HG03558 (cell line): ENCODE data around the gene SMNDC1.

Source experiments
- ATAC-seq: cut with Tn5 transposase; IDR thresholded peaks from one replicate; pipeline ENCODE4 v1.9.1; 2021; ENCODE audit warnings: moderate number of reproducible peaks; ENCODE audit not compliant: unreplicated experiment; ENCODE audit errors: extremely low read depth

The SMNDC1 gene

GRCh38 chr10:110330675-110331074, 26.0 kb upstream of the SMNDC1 start:
- ATAC-seq: no peak

DNA sequence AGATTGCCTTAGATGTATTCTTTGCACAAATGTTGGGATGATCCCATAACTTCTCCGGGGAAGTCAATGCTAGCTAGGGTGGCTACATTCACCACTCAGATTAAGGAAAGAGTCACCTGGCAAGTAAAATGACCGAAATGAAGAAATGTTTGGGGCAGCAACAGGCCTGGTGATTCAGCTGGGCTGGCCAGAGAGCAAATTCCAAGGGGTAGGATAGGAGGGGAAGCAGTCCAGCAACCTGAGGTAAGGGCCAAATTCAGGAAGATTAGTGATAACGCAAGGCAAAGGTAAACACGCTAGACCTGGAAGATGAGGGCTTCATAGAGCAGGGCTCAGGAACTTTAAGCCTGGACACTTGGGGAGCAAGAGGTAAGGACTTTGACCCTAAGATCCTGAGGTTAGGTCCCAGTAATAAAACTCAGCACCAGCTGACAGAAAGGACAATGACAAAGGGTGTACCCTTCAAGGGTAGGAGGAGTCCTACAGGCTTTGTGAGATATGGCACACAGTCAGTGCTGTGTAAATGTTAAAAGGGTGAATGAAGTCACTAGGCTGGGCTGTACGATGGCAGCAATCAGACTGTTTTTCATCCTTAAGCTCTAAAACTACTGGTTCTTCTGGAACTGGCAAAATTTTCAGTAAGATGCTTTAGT, 22.7 kb upstream of the SMNDC1 start:
- no peak for ATAC-seq

DNA sequence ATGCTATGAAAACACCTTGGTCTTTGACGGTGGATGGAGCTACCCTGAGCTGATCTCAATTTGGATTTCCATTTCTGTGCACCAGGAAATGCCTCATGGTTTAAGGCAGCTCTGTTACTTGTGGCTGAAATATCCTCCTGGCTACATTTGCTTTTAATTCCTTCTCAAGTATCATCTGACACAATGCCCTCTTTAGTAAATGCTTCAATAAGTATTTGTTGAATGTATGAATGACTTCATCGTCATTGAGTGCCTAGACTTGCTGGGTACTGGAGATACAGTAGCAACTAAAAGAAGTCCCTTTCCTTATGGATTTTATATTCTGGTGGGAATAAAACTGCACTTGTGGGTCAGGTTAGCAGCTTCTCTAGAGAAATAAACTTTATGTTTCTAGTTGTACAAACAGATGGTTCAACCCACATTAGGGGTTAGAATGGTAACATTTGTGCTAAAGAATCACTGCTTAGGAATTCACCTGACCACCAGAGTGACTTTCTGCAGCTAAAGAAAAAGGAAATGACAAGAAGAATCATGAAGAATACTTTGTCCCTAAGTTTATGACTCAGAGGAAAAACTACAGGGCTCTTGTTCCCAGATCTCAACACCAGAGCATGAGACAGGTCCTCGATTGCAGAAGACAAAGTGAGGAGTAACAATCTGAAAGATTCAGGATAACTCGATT, 21.8 kb upstream of the SMNDC1 start:
- no peak for ATAC-seq

GRCh38 chr10:110324805-110325280, 20.1 kb upstream of the SMNDC1 start:
- no peak for ATAC-seq

- ATAC-seq: peak; percentile 35
These were observed 19.6 kb upstream of the SMNDC1 start for GRCh38 chr10:110324201-110324804.

GRCh38 chr10:110323503-110323902, 18.8 kb upstream of the SMNDC1 start:
- ATAC-seq: no peak

DNA sequence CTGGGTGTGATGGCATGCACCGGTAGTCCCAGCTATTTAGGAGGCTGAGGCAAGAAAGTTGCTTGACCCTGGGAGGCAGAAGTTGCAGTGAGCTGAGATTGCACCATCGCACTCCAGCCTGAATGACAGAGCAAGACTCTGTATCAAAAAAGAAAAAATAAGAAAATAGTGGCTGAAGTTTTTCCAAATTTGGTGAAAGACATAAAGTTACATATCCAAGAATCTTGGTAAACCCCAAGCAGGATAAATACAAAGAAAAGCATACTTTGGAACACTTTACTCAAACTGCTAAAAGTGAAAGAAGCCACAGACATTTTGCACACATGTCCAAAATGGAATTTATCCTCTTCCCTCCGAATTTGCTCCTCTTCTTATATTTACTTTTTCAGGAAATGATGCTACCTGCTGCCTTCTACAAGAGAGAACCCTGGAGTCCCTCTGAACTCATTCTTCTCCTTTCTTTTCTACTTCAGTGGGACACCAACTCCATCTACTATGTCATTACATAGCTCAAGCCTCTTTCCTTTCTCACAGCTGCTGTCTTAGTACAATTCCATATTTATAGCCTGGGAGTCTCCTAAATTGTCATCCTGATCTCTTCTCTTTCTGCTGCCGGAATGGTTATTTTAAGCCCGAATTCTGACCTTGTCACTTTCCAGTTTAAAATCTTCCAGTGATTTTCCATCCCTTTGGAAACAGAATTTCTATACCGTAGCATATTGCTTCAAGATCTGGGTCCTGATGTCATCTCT, 17.3 kb upstream of the SMNDC1 start:
- ATAC-seq: no peak

DNA sequence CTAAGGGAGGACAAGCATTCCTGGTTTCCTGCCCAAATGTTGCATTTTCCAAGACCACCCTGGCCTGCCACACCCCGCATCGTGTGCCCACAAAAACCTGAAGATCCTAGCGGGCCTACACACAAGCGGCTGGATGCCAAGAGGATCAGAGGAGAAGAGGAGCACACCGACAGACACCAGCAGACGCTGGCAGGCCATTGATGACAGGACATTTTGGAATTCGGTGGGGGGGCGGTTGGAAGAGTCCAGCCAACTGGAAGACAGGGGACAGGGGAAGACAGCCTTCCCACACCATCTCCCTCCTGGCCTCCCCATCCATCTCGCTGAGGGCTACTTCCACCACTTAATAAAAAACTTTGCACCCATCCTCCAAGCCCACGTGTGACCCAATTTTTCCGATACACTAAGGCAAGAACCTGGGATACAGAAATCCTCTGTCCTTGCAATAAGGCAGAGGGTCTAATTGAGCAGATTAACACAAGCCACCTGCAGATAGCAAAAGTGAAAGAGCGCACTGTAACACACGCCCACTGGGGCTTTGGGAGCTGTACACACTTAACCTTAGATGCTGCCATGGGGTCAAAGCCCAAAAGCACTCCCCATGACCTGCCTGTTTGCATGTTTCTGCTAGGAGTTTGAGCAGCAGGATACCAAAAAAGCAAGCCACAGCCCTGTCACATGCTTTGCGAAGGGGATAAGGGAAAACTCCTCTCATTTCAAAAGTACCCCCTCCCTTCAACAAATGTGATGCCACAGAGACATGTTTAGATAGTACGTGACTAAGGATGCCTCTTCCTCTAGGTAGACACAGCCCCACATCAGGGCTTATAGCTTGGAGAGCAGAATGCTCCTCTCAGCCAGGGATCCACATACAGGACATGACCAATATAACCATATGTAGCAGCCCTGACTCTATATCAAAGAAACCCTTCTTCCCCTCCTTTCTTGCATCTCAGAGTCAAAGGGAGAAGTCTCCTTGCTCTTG, 13.4 kb upstream of the SMNDC1 start:
- no peak for ATAC-seq

GRCh38 chr10:110313674-110314073, 9.0 kb upstream of the SMNDC1 start:
- no peak for ATAC-seq

DNA sequence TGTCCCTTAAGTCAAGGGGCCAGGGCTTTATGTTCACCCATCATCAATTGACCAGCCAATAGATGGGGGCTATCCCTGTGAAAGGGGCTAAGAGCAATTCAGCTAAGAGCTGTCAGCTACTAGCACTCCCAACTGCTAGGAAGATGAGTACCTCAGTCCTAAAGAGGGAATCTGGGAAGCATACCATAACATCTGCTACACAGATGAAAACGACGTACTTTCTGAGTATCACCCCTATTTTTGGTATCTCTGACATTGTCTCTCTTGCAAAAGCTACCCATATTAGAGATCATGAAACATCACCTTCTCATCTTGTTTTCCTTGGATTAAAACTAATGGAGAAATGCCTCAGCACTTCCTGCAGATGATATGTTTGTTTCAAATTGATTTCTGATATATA, 7.5 kb upstream of the SMNDC1 start:
- ATAC-seq: no peak

DNA sequence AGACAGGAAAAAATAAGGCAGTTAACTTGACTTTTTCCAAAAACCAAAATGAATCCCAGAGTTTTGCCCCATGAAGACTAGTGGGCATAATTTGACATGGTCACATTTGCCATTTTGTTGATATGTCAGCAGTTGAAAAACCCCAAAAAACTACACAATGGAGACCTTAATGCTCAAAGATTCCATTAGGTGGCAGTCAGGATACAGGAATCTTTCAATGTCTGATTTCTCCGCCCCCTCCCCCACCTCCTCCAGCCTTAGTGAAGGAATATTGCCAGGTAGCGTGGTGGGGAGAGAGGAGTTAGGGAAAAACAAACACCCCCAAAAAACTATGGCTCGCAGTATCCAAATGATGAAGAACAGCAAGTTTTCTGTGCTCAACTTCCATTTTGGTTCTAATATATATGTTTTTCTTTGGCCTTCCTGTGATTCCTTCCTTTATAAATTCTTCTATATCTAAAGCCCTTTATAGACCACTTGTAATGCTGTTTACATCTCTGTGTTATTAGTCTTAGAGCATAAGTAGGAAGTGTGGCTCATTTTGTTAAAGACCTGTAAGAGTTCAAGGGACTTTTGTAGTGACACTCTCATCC, 6.7 kb upstream of the SMNDC1 start:
- ATAC-seq: no peak

DNA sequence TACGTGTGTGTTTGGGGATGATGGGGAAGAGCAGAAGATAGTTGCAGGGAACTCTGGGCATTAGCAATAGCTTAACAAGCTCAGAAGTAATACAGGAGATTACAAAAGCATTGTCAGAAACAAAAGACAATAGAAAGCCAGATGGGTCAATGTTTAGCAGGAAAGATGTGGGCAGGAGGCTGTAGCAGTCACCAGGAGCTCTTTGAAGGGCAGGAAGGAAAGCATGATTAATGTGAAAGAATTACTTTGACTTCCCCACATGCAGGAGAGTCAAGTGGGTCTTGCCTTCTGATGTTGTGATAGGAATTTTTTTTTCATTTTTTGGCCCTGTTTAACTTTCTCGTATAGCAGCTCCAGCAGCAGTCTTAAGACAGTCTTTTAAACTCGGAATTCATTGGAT, 6.0 kb upstream of the SMNDC1 start:
- ATAC-seq: no peak

GRCh38 chr10:110307805-110308204, 3.1 kb upstream of the SMNDC1 start:
- no peak for ATAC-seq

DNA sequence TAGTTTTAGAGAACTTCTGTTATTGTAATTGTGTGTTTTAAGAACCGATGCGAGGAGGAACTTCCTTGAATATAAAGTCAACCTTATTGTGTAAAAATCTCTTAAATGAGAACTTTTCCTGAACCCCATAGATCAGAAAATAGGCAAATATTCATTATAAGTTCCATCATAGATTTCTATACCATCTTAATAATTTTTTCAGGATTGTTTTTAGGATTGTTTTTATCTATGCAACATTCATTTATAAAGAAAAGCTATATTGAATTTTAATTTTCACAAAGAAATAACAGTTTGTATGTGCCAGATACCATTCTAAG, 1.7 kb upstream of the SMNDC1 start:
- ATAC-seq: no peak

DNA sequence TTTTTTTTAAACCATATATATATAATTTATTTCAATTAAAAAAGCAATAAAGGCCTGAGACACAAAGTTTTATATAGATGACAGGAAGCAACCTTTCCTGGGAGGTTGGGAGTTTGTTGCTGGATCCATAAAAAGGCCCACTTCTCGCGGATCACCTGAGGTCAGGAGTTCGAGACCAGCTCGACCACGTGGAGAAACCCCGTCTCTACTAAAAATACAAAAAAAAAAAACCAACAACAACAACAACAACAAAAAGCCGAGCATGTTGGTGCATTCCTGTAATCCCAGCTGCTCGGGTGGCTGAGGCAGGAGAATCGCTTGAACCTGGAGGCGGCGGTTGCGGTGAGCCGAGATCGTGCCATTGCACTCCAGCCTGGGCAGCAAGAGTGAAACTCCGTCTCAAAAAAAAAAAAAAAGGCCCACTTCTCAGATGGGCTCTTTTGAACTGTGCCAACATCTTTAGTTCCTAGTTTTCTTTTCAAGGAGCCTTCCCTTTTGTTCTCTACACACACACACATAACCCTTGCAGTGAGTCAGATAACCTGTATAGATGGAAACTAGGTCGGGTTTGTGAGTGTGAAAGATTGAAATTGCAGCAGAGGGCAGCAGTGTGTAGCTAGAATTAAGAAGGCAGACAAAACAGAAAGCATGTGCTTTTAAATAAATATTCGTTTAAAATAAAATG, 1.2 kb upstream of the SMNDC1 start:
- ATAC-seq: no peak

- peak; percentile 15 for ATAC-seq
These were observed 333 bp downstream of the SMNDC1 start for GRCh38 chr10:110304394-110304779.

- ATAC-seq: no peak
These were observed 1.0 kb downstream of the SMNDC1 start for GRCh38 chr10:110303681-110304080.

GRCh38 chr10:110300486-110300986, 4.2 kb downstream of the SMNDC1 start:
- no peak for ATAC-seq

DNA sequence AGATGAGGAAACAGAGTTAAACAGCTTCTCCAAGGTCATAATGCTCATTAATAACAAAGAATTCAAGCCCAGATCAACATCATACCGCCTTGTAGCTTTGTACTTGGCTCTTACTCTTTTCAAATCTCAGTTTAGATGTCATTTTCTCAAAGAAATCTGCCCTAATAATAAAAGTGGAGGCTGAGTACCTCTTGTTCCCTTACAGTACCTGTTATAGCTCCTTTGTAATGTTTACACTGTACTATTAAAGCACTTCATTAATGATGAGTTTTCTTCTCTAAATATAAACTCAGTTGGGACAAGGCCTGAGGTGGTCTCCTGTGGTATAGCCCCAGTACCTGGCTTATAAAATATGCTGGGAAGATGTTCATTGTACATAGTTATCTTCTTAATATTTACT, 7.8 kb downstream of the SMNDC1 start:
- ATAC-seq: no peak
